Umbilical cord (tissue), 2 donors: Measurements from ENCODE around the gene OR51B2. TPM values are rescaled to one million over a fixed set of nuclear protein-coding genes. Genes with fewer than 3 reads are reported as not detected.

Experiments
- DNase-seq: peaks from one replicate; pipeline ENCODE4 v3.0.0-alpha.2; 2015; ENCODE audit warnings: low spot score
- total RNA-seq: library from RNA; depleted of rRNA; stranded (reverse); fragments of >200 nt; gene quantifications from one replicate; pipeline ENCODE4 v1.2.3, GENCODE V29; 2014; ENCODE audit warnings: low replicate concordance; ENCODE audit not compliant: insufficient read depth

OR51B2 gene
- total RNA-seq, 1 donor from 2014 or later: 2.9 TPM

- no peak for DNase-seq
Observed at GRCh38 chr11:5283882-5284281, 40.2 kb downstream of the OR51B2 start.

- DNase-seq: no peak
Observed at GRCh38 chr11:5283086-5283485, 41.0 kb downstream of the OR51B2 start.

- no peak for DNase-seq
Observed at GRCh38 chr11:5282628-5283027, 41.5 kb downstream of the OR51B2 start.

GRCh38 chr11:5281596-5281995, 42.5 kb downstream of the OR51B2 start:
- DNase-seq: no peak

- DNase-seq: peak; percentile 92
Observed at GRCh38 chr11:5280582-5281102, 43.5 kb downstream of the OR51B2 start.

- DNase-seq: no peak
Observed at GRCh38 chr11:5279471-5280090, 44.5 kb downstream of the OR51B2 start.

GRCh38 chr11:5277807-5278382, 46.2 kb downstream of the OR51B2 start:
- no peak for DNase-seq

- DNase-seq: no peak
Observed at GRCh38 chr11:5276697-5277096, 47.4 kb downstream of the OR51B2 start.

GRCh38 chr11:5275369-5276110, 48.6 kb downstream of the OR51B2 start:
- DNase-seq: peak; percentile 44

- DNase-seq: no peak
Observed at GRCh38 chr11:5274395-5274794, 49.7 kb downstream of the OR51B2 start.

Other genes starting within 250 kb of the OR51B2 start
- 3.4 TPM for gene OR52A5, start 185.9 kb downstream of the OR51B2 start, total RNA-seq
- 2.6 TPM for gene OR52A1, start 169.5 kb downstream of the OR51B2 start, total RNA-seq
- 15.9 TPM for gene OR51V1, start 123.6 kb downstream of the OR51B2 start, total RNA-seq
- gene HBB, start 97.2 kb downstream of the OR51B2 start, total RNA-seq: 3,180 TPM
- gene HBD, start 89.8 kb downstream of the OR51B2 start, total RNA-seq: not detected
- 278 TPM for gene HBG1, start 74.4 kb downstream of the OR51B2 start, total RNA-seq
- 9,844 TPM for gene HBG2, start 69.5 kb downstream of the OR51B2 start, total RNA-seq
- 40.9 TPM for gene HBE1, start 54.4 kb downstream of the OR51B2 start, total RNA-seq
- 3.1 TPM for gene OR51B4, start 22.4 kb downstream of the OR51B2 start, total RNA-seq
- 17.1 TPM for gene OR51B5, start 19.2 kb upstream of the OR51B2 start, total RNA-seq
- 3.6 TPM for gene OR51B6, start 27.2 kb upstream of the OR51B2 start, total RNA-seq
- gene OR51M1, start 59.5 kb upstream of the OR51B2 start, total RNA-seq: 3.9 TPM
- gene OR51Q1, start 97.8 kb upstream of the OR51B2 start, total RNA-seq: not detected
- gene OR51I1, start 117.2 kb upstream of the OR51B2 start, total RNA-seq: 6.3 TPM
- 3.1 TPM for gene OR51I2, start 125.0 kb upstream of the OR51B2 start, total RNA-seq
- gene OR52D1, start 164.4 kb upstream of the OR51B2 start, total RNA-seq: not detected
- 2.6 TPM for gene UBQLN3, start 185.7 kb upstream of the OR51B2 start, total RNA-seq
- not detected for gene UBQLNL, start 192.4 kb upstream of the OR51B2 start, total RNA-seq
- gene OR52H1, start 224.2 kb upstream of the OR51B2 start, total RNA-seq: 1.7 TPM